Stimulated activated effector memory CD8-positive, alpha-beta T cell treated with anti-CD3 and anti-CD28 coated beads, Interleukin-12 subunit alpha, Interleukin-12 subunit beta, amount 100 ng/mL, for 72 hours (primary cell): ENCODE measurements around the gene TEAD3.
"Not testable (repeated sequence)": the region's sequence is repeated elsewhere in the genome, so short reads cannot be mapped to it uniquely, and the experiment has no call there.

Source experiments
- ATAC-seq: fragments of 150-1000 bp; cut with Tn5 transposase; 2 replicates; pipeline ENCODE4 v1.10.0; 2021
- DNase-seq, 2 donors: peaks; one replicate each; pipeline ENCODE4 v3.0.0; 2021 to 2022; ENCODE audit warnings: low spot score in 2 of 2
- H3K27ac Mint-ChIP-seq: one replicate; pipeline ENCODE4 v1.8.0; 2022; ENCODE audit warnings: mild to moderate bottlenecking, mixed read lengths
- H3K36me3 Mint-ChIP-seq: one replicate; pipeline ENCODE4 v1.8.0; 2022; ENCODE audit warnings: mild to moderate bottlenecking, mixed read lengths
- H3K4me1 Mint-ChIP-seq: one replicate; pipeline ENCODE4 v1.8.0; 2022; ENCODE audit warnings: mixed read lengths
- H3K4me3 Mint-ChIP-seq: one replicate; pipeline ENCODE4 v1.8.0; 2022; ENCODE audit warnings: mild to moderate bottlenecking, mixed read lengths
- H3K9me3 Mint-ChIP-seq: one replicate; pipeline ENCODE4 v1.8.0; 2022; ENCODE audit warnings: mixed read lengths

Gene TEAD3

GRCh38 chr6:35496841-35497570, at the start of gene TEAD3:
Gene TEAD3 (minus strand): TSS chr6:35497079.
- H3K4me3 Mint-ChIP-seq = peak within 1 kb of the TSS; percentile 73
- peak within 1 kb of the TSS; percentile 69 for H3K27ac Mint-ChIP-seq
- peaks cover 36% of the 10 kb centered on the region for H3K4me1 Mint-ChIP-seq
- H3K9me3 Mint-ChIP-seq = no peaks in the 10 kb centered on the region
- ATAC-seq (peak; percentile 77), DNase-seq (peak; percentile 62 to 82)
- H3K36me3 Mint-ChIP-seq = peaks cover 6% of the 10 kb centered on the region

- Mint-ChIP-seq H3K27ac (peak overlapping the region; percentile 65), H3K4me3 (no peak overlapping the region), H3K4me1 (no peaks in the 10 kb centered on the region), H3K36me3 (no peaks in the 10 kb centered on the region), H3K9me3 (no peaks in the 10 kb centered on the region)
- ATAC-seq = no peak
- DNase-seq = no peak
Observed at GRCh38 chr6:35544769-35545361, 48.0 kb upstream of the TEAD3 start.

GRCh38 chr6:35543459-35544193, 46.7 kb upstream of the TEAD3 start:
- Mint-ChIP-seq H3K36me3 (no peaks in the 10 kb centered on the region), H3K9me3 (no peaks in the 10 kb centered on the region), H3K4me1 (no peaks in the 10 kb centered on the region), H3K27ac (no peak overlapping the region), H3K4me3 (no peak overlapping the region)
- DNase-seq (no peak), ATAC-seq (no peak)

GRCh38 chr6:35541836-35542235, 45.0 kb upstream of the TEAD3 start:
- ATAC-seq = no peak
- H3K9me3 Mint-ChIP-seq = no peaks in the 10 kb centered on the region
- no peak overlapping the region for H3K27ac Mint-ChIP-seq
- H3K36me3 Mint-ChIP-seq = no peaks in the 10 kb centered on the region
- DNase-seq = no peak
- no peaks in the 10 kb centered on the region for H3K4me1 Mint-ChIP-seq
- no peak overlapping the region for H3K4me3 Mint-ChIP-seq

- Mint-ChIP-seq H3K4me1 (peaks cover 5% of the 10 kb centered on the region), H3K4me3 (no peak overlapping the region), H3K27ac (no peak overlapping the region), H3K36me3 (no peaks in the 10 kb centered on the region), H3K9me3 (no peaks in the 10 kb centered on the region)
- ATAC-seq (no peak), DNase-seq (no peak)
Observed at GRCh38 chr6:35539223-35539622, 42.3 kb upstream of the TEAD3 start.

GRCh38 chr6:35535847-35536246, 39.0 kb upstream of the TEAD3 start:
- H3K4me1 Mint-ChIP-seq, ATAC-seq, H3K27ac Mint-ChIP-seq, H3K9me3 Mint-ChIP-seq, H3K4me3 Mint-ChIP-seq, DNase-seq, H3K36me3 Mint-ChIP-seq: not testable (repeated sequence)

GRCh38 chr6:35534407-35535170, 37.7 kb upstream of the TEAD3 start:
- Mint-ChIP-seq H3K9me3 (no peaks in the 10 kb centered on the region), H3K4me3 (no peak overlapping the region), H3K36me3 (no peaks in the 10 kb centered on the region), H3K27ac (no peak overlapping the region), H3K4me1 (peaks cover 7% of the 10 kb centered on the region)
- DNase-seq = no peak
- no peak for ATAC-seq

- H3K36me3 Mint-ChIP-seq = no peaks in the 10 kb centered on the region
- H3K4me3 Mint-ChIP-seq = no peak overlapping the region
- no peaks in the 10 kb centered on the region for H3K9me3 Mint-ChIP-seq
- DNase-seq = no peak
- peaks cover 7% of the 10 kb centered on the region for H3K4me1 Mint-ChIP-seq
- ATAC-seq = no peak
- H3K27ac Mint-ChIP-seq = no peak overlapping the region
Observed at GRCh38 chr6:35533981-35534380, 37.1 kb upstream of the TEAD3 start.

- ATAC-seq = no peak
- no peaks in the 10 kb centered on the region for H3K36me3 Mint-ChIP-seq
- H3K27ac Mint-ChIP-seq = no peak overlapping the region
- DNase-seq = no peak
- no peaks in the 10 kb centered on the region for H3K9me3 Mint-ChIP-seq
- H3K4me3 Mint-ChIP-seq = no peak overlapping the region
- peaks cover 15% of the 10 kb centered on the region for H3K4me1 Mint-ChIP-seq
Observed at GRCh38 chr6:35532126-35532525, 35.2 kb upstream of the TEAD3 start.

GRCh38 chr6:35524380-35525020, 27.6 kb upstream of the TEAD3 start:
- DNase-seq = no peak
- H3K4me3 Mint-ChIP-seq = no peak overlapping the region
- no peak overlapping the region for H3K27ac Mint-ChIP-seq
- ATAC-seq = no peak
- peaks cover 5% of the 10 kb centered on the region for H3K36me3 Mint-ChIP-seq
- no peaks in the 10 kb centered on the region for H3K9me3 Mint-ChIP-seq
- H3K4me1 Mint-ChIP-seq = peaks cover 47% of the 10 kb centered on the region

GRCh38 chr6:35522660-35523658, 26.1 kb upstream of the TEAD3 start:
- Mint-ChIP-seq H3K9me3 (no peaks in the 10 kb centered on the region), H3K4me1 (peaks cover 43% of the 10 kb centered on the region), H3K4me3 (peak overlapping the region; percentile 58), H3K27ac (peak overlapping the region; percentile 52), H3K36me3 (peaks cover 5% of the 10 kb centered on the region)
- DNase-seq (peak; percentile 76 to 86), ATAC-seq (peak; percentile 91)

- Mint-ChIP-seq H3K4me3 (peak overlapping the region; percentile 58), H3K36me3 (peaks cover 5% of the 10 kb centered on the region), H3K9me3 (no peaks in the 10 kb centered on the region), H3K27ac (peak overlapping the region; percentile 52), H3K4me1 (peaks cover 39% of the 10 kb centered on the region)
- DNase-seq (no peak), ATAC-seq (no peak)
Observed at GRCh38 chr6:35522151-35522550, 25.3 kb upstream of the TEAD3 start.

- Mint-ChIP-seq H3K27ac (no peak overlapping the region), H3K4me3 (no peak overlapping the region), H3K36me3 (peaks cover 5% of the 10 kb centered on the region), H3K9me3 (no peaks in the 10 kb centered on the region), H3K4me1 (peaks cover 39% of the 10 kb centered on the region)
- no peak for DNase-seq
- no peak for ATAC-seq
Observed at GRCh38 chr6:35521235-35521634, 24.4 kb upstream of the TEAD3 start.
